ENCODE results near the gene HDAC7.
A peak's percentile ranks its signal among the peaks of the same experiment; 100 is the strongest.

The HDAC7 gene

DNA sequence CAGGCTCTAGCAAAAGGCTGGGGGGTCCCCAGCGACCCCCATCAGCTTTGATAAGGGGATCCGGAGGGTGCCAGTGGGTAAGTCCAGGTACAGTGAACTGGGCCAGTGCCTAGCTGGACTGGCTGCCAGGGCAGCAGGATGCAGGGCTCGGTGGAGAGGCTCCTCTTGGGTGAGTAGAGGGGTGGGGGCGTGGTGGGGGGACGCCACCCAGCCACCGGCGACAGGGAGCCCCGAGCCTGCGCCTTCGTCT is 61.2 kb downstream of the HDAC7 start:
- ChIA-PET POLR2A (interaction anchor here (1.0 kb wide), 1 partner anchor 77 kb away, joined by 5 read pairs; no protein-coding TSS in a partner anchor), CTCF (interaction anchor here (0.6 to 14.5 kb wide), 14 partner anchors 9 to 107 kb away, joined by 3 to 448 read pairs (median 5); partner anchors contain the start of genes ENDOU and SLC48A1)
- DNase-seq (ENCODE audit: extremely low spot score) = no peak
- TF ChIP-seq, protein P1, sequence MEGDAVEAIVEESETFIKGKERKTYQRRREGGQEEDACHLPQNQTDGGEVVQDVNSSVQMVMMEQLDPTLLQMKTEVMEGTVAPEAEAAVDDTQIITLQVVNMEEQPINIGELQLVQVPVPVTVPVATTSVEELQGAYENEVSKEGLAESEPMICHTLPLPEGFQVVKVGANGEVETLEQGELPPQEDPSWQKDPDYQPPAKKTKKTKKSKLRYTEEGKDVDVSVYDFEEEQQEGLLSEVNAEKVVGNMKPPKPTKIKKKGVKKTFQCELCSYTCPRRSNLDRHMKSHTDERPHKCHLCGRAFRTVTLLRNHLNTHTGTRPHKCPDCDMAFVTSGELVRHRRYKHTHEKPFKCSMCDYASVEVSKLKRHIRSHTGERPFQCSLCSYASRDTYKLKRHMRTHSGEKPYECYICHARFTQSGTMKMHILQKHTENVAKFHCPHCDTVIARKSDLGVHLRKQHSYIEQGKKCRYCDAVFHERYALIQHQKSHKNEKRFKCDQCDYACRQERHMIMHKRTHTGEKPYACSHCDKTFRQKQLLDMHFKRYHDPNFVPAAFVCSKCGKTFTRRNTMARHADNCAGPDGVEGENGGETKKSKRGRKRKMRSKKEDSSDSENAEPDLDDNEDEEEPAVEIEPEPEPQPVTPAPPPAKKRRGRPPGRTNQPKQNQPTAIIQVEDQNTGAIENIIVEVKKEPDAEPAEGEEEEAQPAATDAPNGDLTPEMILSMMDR (IDR thresholded peaks at IDR 0.05; ENCODE audit: control extremely low read depth, extremely low read depth, low read depth, missing control alignments) = no peak

- TF ChIP-seq, protein P1 (IDR thresholded peaks at IDR 0.05; ENCODE audit: control extremely low read depth, extremely low read depth, low read depth, missing control alignments) = no peak
- POLR2A ChIA-PET = interaction anchor here (0.6 to 1.0 kb wide), 2 partner anchors 78 to 333 kb away, joined by 3 to 5 read pairs; no protein-coding TSS in a partner anchor
- DNase-seq (ENCODE audit: extremely low spot score) = no peak
- CTCF ChIA-PET = interaction anchor here (0.6 to 14.5 kb wide), 14 partner anchors 9 to 106 kb away, joined by 3 to 448 read pairs (median 5); partner anchors contain the start of genes ENDOU and SLC48A1
These were observed 61.7 kb downstream of the HDAC7 start for GRCh38 chr12:47757840-47758583.

DNA sequence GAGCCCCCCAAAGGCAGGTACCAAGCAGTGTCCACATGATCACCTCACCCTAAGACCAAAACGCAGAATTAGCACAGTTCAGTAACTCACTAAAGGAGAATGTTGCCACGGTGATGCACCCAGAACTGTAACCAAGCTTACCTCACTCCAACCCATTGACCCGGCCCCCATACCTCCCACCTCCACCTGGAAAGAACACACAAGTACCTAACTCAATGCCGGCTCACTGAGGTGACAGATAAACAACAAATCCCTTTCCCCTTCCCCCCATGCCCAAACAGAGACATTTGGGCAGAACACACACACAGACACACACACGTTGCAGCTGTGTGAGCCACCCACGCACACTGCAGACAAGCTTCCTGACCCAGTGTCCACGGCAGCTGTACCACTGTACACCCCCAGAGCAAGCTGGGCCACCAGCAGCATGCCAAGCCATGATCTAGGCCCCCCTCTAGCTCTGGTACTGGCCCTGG is 62.3 kb downstream of the HDAC7 start:
- POLR2A ChIA-PET = interaction anchor here (0.6 kb wide), 1 partner anchor 334 kb away, joined by 3 read pairs; no protein-coding TSS in a partner anchor
- no peak for DNase-seq (ENCODE audit: extremely low spot score)
- CTCF ChIA-PET = interaction anchor here (0.8 to 14.5 kb wide), 11 partner anchors 8 to 106 kb away, joined by 3 to 448 read pairs (median 6); partner anchors contain the start of genes ENDOU and SLC48A1
- TF ChIP-seq, protein P1 (IDR thresholded peaks at IDR 0.05; ENCODE audit: control extremely low read depth, extremely low read depth, low read depth, missing control alignments) = no peak

GRCh38 chr12:47755655-47756562 is 63.8 kb downstream of the HDAC7 start:
- CTCF ChIA-PET = interaction anchor here (1.0 to 14.5 kb wide), 15 partner anchors 14 to 591 kb away, joined by 3 to 448 read pairs (median 5); partner anchors contain the start of gene SLC48A1
- TF ChIP-seq, protein P1 (IDR thresholded peaks at IDR 0.05; ENCODE audit: control extremely low read depth, extremely low read depth, low read depth, missing control alignments) = no peak
- peak; percentile 81 for DNase-seq (ENCODE audit: extremely low spot score)
- POLR2A ChIA-PET = interaction anchor here (0.9 kb wide), 1 partner anchor 15 kb away, joined by 5 read pairs; no protein-coding TSS in a partner anchor

DNA sequence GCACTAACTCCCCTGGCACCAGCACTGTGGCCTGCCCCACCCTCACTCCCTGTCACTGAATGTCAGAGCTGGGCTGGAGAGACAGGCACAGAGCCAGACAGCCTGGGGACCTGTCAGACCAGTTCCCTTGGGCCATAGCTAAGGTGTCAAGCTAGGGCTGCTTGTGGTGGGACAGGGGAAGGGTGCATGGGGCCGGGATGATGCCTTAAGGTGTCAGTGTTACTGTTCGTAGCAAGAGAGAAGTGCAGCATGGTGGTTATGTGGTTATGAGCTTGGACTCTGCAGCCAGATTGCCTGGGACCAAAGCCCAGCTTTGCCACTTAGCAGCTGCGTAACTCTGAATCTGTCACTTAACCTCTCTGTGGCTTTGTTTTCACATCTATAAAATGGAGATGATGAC is 64.8 kb downstream of the HDAC7 start:
- DNase-seq (ENCODE audit: extremely low spot score) = no peak
- POLR2A ChIA-PET = no interaction called here
- TF ChIP-seq, protein P1 (IDR thresholded peaks at IDR 0.05; ENCODE audit: control extremely low read depth, extremely low read depth, low read depth, missing control alignments) = no peak
- CTCF ChIA-PET = interaction anchor here (0.6 to 14.5 kb wide), 14 partner anchors 13 to 83 kb away, joined by 3 to 448 read pairs (median 5); partner anchors contain the start of genes ENDOU and SLC48A1

- CTCF ChIA-PET = interaction anchor here (1.2 to 14.5 kb wide), 8 partner anchors 12 to 84 kb away, joined by 3 to 448 read pairs (median 12); partner anchors contain the start of gene SLC48A1
- no peak for DNase-seq (ENCODE audit: extremely low spot score)
- POLR2A ChIA-PET = no interaction called here
- TF ChIP-seq, protein P1 (IDR thresholded peaks at IDR 0.05; ENCODE audit: control extremely low read depth, extremely low read depth, low read depth, missing control alignments) = no peak
These were observed 65.6 kb downstream of the HDAC7 start for GRCh38 chr12:47754126-47754525.

All from GM10248 (cell line).